Heart left ventricle (tissue), 16 donors: Measurements from ENCODE around the gene ABTB2. TPM values are rescaled to one million over a fixed set of nuclear protein-coding genes. Genes with fewer than 3 reads are reported as not detected.

Experiments used
- ATAC-seq, 4 donors: fragments of 200-7000 bp; cut with Tn5 transposase; one replicate each; pipeline ENCODE4 v1.9.1; 2020 to 2022; ENCODE audit warnings: moderate library complexity in 4 of 4, mild to moderate bottlenecking in 3 of 4, moderate number of reproducible peaks in 1 of 4
- DNase-seq, 5 donors: peaks; one replicate each; pipeline ENCODE4 v3.0.0-alpha.2; 2020
- H3K27ac ChIP-seq, 12 donors: fragments of 200-600 bp; sonication (generic) in 4 of 12; one replicate each; pipeline versions ENCODE4 v1.5.0 to v1.8.0; 2016 to 2022; ENCODE audit warnings: mild to moderate bottlenecking in 2 of 12
- H3K27me3 ChIP-seq, 9 donors: fragments of 200-600 bp; sonication (generic) in 2 of 9; one replicate each; pipeline versions ENCODE4 v1.5.1 to v1.8.0; 2016 to 2022; ENCODE audit warnings: mild to moderate bottlenecking in 3 of 9
- H3K36me3 ChIP-seq, 9 donors: fragments of 200-600 bp; sonication (generic) in 2 of 9; one replicate each; pipeline versions ENCODE4 v1.5.0 to v1.8.0; 2018 to 2022; ENCODE audit warnings: mild to moderate bottlenecking in 2 of 9
- H3K4me1 ChIP-seq, 12 donors: fragments of 200-600 bp; sonication (generic) in 4 of 12; one replicate each; pipeline versions ENCODE4 v1.5.0 to v1.8.0; 2016 to 2022; ENCODE audit warnings: mild to moderate bottlenecking in 3 of 12
- H3K4me3 ChIP-seq, 12 donors: fragments of 200-600 bp; sonication (generic) in 4 of 12; one replicate each; pipeline versions ENCODE4 v1.5.0 to v1.8.0; 2017 to 2022; ENCODE audit warnings: mild to moderate bottlenecking in 9 of 12, moderate library complexity in 4 of 12
- H3K9me3 ChIP-seq, 12 donors: fragments of 200-600 bp; sonication (generic) in 4 of 12; one replicate each; pipeline versions ENCODE4 v1.5.0 to v1.8.0; 2016 to 2022; ENCODE audit warnings: mild to moderate bottlenecking in 1 of 12
- CTCF ChIP-seq, 12 donors: fragments of 200-600 bp; sonication (generic) in 4 of 12; IDR thresholded peaks; one replicate each; pipeline versions ENCODE4 v1.5.0 to v1.8.0; 2018 to 2022; ENCODE audit warnings: antibody characterized with exemption in 12 of 12, mild to moderate bottlenecking in 5 of 12
- POLR2A ChIP-seq, 2 donors: fragments of 450-650 bp; IDR thresholded peaks; one replicate each; pipeline ENCODE4 v1.6.1; 2017; ENCODE audit warnings: antibody characterized with exemption in 2 of 2, mild to moderate bottlenecking in 2 of 2, moderate library complexity in 2 of 2
- WGBS, 4 donors: extraction: QIAGEN DNeasy Blood & Tissue Kit in 2 of 4; methylation state at CpG; one replicate each; pipeline versions ENCODE4 v1.1.5 to v1.1.7; 2013 to 2018; 5-methylcytosine and 5-hydroxymethylcytosine counted together
- intact Hi-C, 10 donors: fragments of 100-400 bp; cut with DNase I; formaldehyde crosslinking; loops; one replicate each; pipeline versions ENCODE4 v1.11.1 to v1.14.2; 2022
- polyA plus RNA-seq, 2 donors: library from polyadenylated mRNA; stranded (reverse); fragments of 200-250 nt; gene quantifications; one replicate each; pipeline ENCODE4 v1.2.3, GENCODE V29; 2013
- total RNA-seq, 9 donors: library from RNA; depleted of rRNA in 2 of 9; stranded (reverse); fragments of >200 nt in 2 of 9; fragmentation: NEBNext Ultra II Directional in 3 of 9; extraction: Animal tissue kit (Norgen Biotek cat#: 25700) in 3 of 9; gene quantifications; one replicate each; pipeline versions ENCODE4 v1.1.0 to v1.2.4, GENCODE V29; 2016 to 2023
- donor health status: ischemic (EF 13 %, LVEDD 7.1; RV severe dilation, severe dysfunction).
- donor health status: healthy with polysubstance abuse.
- donor health status: DM: no; HTN: yes; CAD: no.
- donor health status: DM: no; HTN: no; CAD: no.
- donor health status: ischemic (EF 25% LVEDD 6.9; RV normal size, moderate dysfunction).
- donor health status: ischemic (EF 25% LVEDD 5.7; RV mildly dilated, moderate dysfunction).
- donor health status: healthy.
- donor health status: DM: yes; HTN: yes; CAD: no.
- donor health status: ischemic (EF 35%, LVEDD 5.7; RV mildly dilated, moderate dysfunction).
- donor health status: nonischemic (EF 11% LVEDD 7.7; RV severe dilation, severe dysfunction).
- donor health status: DM: yes; HTN: yes; CAD: no.
- donor health status: PGD.
- donor health status: ischemic (EF 29% LVEDD 5.4; RV normal size, mild dysfunction).
- donor health status: nonischemic (EF 23%, LVEDD 6.1; RV moderate dilation, normal function).

ABTB2 gene
- total and polyA plus RNA-seq, 11 donors, result 3.3 to 27.1 (median 12.5) TPM

- intact Hi-C loops, result no loop called here
- no peak for ATAC-seq
- no peak for DNase-seq
- H3K27ac ChIP-seq, result no peak overlapping the region
- WGBS, 4 donors, result 67 to 86% (median 84%) methylated on average over 4 of the region's 4 CpGs
- peaks cover 0 to 52% (median 20%) of the 10 kb centered on the region in 12 donors for H3K4me1 ChIP-seq
- H3K27me3 ChIP-seq, result no peaks in the 10 kb centered on the region
- no peaks in the 10 kb centered on the region for H3K36me3 ChIP-seq
- H3K9me3 ChIP-seq, result no peaks in the 10 kb centered on the region
- no peak for TF ChIP-seq CTCF (IDR thresholded peaks at IDR 0.05)
- TF ChIP-seq POLR2A (IDR thresholded peaks at IDR 0.05), result no peak
- no peak overlapping the region for H3K4me3 ChIP-seq
These were observed 40.1 kb downstream of the ABTB2 start for GRCh38 chr11:34317666-34318065.

- Histone ChIP-seq H3K27me3 (no peaks in the 10 kb centered on the region), H3K36me3 (no peaks in the 10 kb centered on the region), H3K4me1 (peaks cover 0 to 59% (median 25%) of the 10 kb centered on the region in 12 donors), H3K9me3 (no peaks in the 10 kb centered on the region), H3K27ac (no peak overlapping the region), H3K4me3 (no peak overlapping the region)
- DNase-seq (no peak), ATAC-seq (no peak)
- TF ChIP-seq CTCF (IDR thresholded peaks at IDR 0.05) (no peak), POLR2A (IDR thresholded peaks at IDR 0.05) (no peak)
- intact Hi-C loops, result no loop called here
These were observed 40.8 kb downstream of the ABTB2 start for GRCh38 chr11:34317036-34317360.

- TF ChIP-seq CTCF (IDR thresholded peaks at IDR 0.05) (no peak), POLR2A (IDR thresholded peaks at IDR 0.05) (no peak)
- ATAC-seq (peak; percentile 31 to 58 (median 52)), DNase-seq (no peak)
- Histone ChIP-seq H3K27ac (peak overlapping the region in 1 of 12 donors; percentile 39), H3K4me1 (peaks cover 0 to 64% (median 29%) of the 10 kb centered on the region in 12 donors), H3K4me3 (no peak overlapping the region), H3K27me3 (no peaks in the 10 kb centered on the region), H3K36me3 (no peaks in the 10 kb centered on the region), H3K9me3 (no peaks in the 10 kb centered on the region)
- intact Hi-C loops, result no loop called here
- WGBS, 4 donors, result 42 to 52% (median 48%) methylated on average over 8 of the region's 8 CpGs
These were observed 41.3 kb downstream of the ABTB2 start for GRCh38 chr11:34316347-34317035.

GRCh38 chr11:34315394-34315793 lies 42.4 kb downstream of the ABTB2 start:
- DNase-seq, result no peak
- Histone ChIP-seq H3K9me3 (no peaks in the 10 kb centered on the region), H3K27ac (peak overlapping the region in 2 of 12 donors; percentile 0 to 27), H3K36me3 (no peaks in the 10 kb centered on the region), H3K27me3 (no peaks in the 10 kb centered on the region), H3K4me3 (no peak overlapping the region), H3K4me1 (peaks cover 0 to 69% (median 30%) of the 10 kb centered on the region in 12 donors)
- TF ChIP-seq POLR2A (IDR thresholded peaks at IDR 0.05) (no peak), CTCF (IDR thresholded peaks at IDR 0.05) (no peak)
- WGBS, 4 donors, result 70 to 87% (median 74%) methylated on average over 7 of the region's 7 CpGs
- ATAC-seq, result no peak
- intact Hi-C loops, result no loop called here
